ENCODE data around the gene ACTG2.

GRCh38 chr2:73938718-73939352 lies 46.0 kb downstream of the ACTG2 start:
- TF ChIP-seq POLR2A (IDR thresholded peaks at IDR 0.05) = no peak
- TF ChIP-seq CTCF (IDR thresholded peaks at IDR 0.05) = no peak

Data from adrenal gland (tissue), 5 donors.